Lower lobe of right lung (tissue), 2 donors: ENCODE measurements around the gene AKT3. TPM values are rescaled to one million over a fixed set of nuclear protein-coding genes. Genes with fewer than 3 reads are reported as not detected.

Experiments
- ATAC-seq, 2 donors: fragments of 200-7000 bp; cut with Tn5 transposase; one replicate each; pipeline ENCODE4 v1.9.1; 2020 to 2022; ENCODE audit warnings: mild to moderate bottlenecking in 2 of 2, moderate library complexity in 2 of 2
- DNase-seq: peaks from one replicate; pipeline ENCODE4 v3.0.0-alpha.2; 2020
- H3K27ac ChIP-seq: fragments of 200-600 bp; one replicate; pipeline ENCODE4 v1.8.0; 2022
- H3K27me3 ChIP-seq: fragments of 200-600 bp; one replicate; pipeline ENCODE4 v1.8.0; 2022; ENCODE audit warnings: low read depth
- H3K36me3 ChIP-seq: fragments of 200-600 bp; one replicate; pipeline ENCODE4 v1.8.0; 2022; ENCODE audit warnings: mild to moderate bottlenecking
- H3K4me1 ChIP-seq: fragments of 200-600 bp; one replicate; pipeline ENCODE4 v1.8.0; 2022
- H3K4me3 ChIP-seq: fragments of 200-600 bp; one replicate; pipeline ENCODE4 v1.8.0; 2022; ENCODE audit warnings: mild to moderate bottlenecking
- H3K9me3 ChIP-seq: fragments of 200-600 bp; one replicate; pipeline ENCODE4 v1.8.0; 2022
- intact Hi-C: fragments of 100-400 bp; cut with DNase I; formaldehyde crosslinking; loops from one replicate; pipeline ENCODE4 v1.11.0; 2022
- total RNA-seq: library from RNA; stranded (reverse); fragmentation: NEBNext Ultra II Directional; extraction: Animal tissue kit (Norgen Biotek cat#: 25700); gene quantifications from one replicate; pipeline ENCODE4 v1.2.1, GENCODE V29; 2021
- TF ChIP-seq, protein P1 (sequence below): fragments of 200-600 bp; IDR thresholded peaks from one replicate; pipeline ENCODE4 v1.8.0; 2022; ENCODE audit warnings: antibody characterized with exemption, mild to moderate bottlenecking
- donor health status: DM: no; HTN: yes; CAD: no; lungs with severe emphysema.

AKT3 gene
- total RNA-seq, 1 donor from 2014 or later = 52.5 TPM

DNA sequence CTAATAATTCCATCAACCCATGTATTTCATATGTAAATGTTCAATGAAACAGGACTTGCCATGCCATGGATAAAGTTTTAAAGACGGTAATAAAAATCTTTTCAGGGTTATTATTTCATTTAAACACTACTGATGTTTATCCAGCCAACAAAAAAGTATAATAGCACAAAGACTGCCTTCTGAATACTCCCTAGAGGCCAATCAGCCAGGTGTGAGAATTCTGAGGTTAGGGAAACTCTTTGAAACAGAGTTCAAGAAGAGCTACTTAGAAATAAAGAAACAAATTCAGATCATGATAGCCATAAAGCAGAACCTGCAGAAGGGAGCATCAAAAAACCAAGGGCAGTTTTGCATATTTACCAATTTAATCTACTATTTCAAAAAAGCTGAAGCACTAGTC lies 48.7 kb downstream of the AKT3 start:
- no peaks in the 10 kb centered on the region for H3K27me3 ChIP-seq
- H3K36me3 ChIP-seq = no peaks in the 10 kb centered on the region
- H3K4me3 ChIP-seq = no peak overlapping the region
- no peak for ATAC-seq
- H3K27ac ChIP-seq = no peak overlapping the region
- TF ChIP-seq, protein P1, sequence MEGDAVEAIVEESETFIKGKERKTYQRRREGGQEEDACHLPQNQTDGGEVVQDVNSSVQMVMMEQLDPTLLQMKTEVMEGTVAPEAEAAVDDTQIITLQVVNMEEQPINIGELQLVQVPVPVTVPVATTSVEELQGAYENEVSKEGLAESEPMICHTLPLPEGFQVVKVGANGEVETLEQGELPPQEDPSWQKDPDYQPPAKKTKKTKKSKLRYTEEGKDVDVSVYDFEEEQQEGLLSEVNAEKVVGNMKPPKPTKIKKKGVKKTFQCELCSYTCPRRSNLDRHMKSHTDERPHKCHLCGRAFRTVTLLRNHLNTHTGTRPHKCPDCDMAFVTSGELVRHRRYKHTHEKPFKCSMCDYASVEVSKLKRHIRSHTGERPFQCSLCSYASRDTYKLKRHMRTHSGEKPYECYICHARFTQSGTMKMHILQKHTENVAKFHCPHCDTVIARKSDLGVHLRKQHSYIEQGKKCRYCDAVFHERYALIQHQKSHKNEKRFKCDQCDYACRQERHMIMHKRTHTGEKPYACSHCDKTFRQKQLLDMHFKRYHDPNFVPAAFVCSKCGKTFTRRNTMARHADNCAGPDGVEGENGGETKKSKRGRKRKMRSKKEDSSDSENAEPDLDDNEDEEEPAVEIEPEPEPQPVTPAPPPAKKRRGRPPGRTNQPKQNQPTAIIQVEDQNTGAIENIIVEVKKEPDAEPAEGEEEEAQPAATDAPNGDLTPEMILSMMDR = no peak
- H3K4me1 ChIP-seq = peaks cover 6% of the 10 kb centered on the region
- intact Hi-C loops = no loop called here
- no peak for DNase-seq
- no peaks in the 10 kb centered on the region for H3K9me3 ChIP-seq

DNA sequence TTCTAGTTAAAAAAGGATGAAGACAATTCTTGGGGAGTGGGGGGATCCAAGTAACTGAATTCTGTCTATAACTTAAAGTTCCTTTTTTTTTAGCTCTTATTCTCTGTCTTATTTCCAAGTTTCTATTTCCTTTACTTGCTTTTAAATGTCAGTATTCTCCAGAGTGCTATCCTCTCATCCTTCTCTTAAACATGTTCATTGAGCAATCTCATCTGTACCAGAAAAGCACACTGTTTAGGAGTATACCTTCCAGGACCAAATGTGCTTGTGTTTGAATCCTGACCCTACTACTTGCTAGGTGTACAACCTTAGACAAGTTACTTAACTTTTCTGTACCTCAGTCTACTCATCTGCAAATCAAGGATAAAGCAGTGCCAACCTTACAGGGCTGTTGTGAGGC lies 50.1 kb downstream of the AKT3 start:
- DNase-seq = no peak
- Histone ChIP-seq H3K4me1 (peaks cover 6% of the 10 kb centered on the region), H3K9me3 (no peaks in the 10 kb centered on the region), H3K4me3 (no peak overlapping the region), H3K27ac (no peak overlapping the region), H3K27me3 (no peaks in the 10 kb centered on the region), H3K36me3 (no peaks in the 10 kb centered on the region)
- intact Hi-C loops = no loop called here
- TF ChIP-seq, protein P1 = no peak
- ATAC-seq = no peak

DNA sequence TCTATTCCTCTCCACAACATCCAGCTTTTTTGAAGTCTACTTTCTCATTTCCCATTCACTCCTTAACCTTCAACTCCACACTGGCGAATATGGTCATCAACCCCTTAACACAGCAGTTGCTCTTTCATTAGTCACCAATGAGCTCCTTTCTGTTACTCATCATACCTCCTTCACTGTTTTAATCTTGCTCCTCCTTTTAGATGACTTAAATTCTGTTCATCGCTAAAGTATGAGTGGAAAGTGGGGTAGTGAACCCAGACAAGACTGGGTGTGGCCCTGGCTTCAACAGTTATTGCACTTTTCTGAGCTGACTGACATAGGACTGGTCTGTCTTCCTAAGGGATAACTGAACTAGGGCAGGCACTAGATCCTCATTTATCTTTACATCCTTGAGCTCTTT lies 51.3 kb downstream of the AKT3 start:
- no peak overlapping the region for H3K4me3 ChIP-seq
- ATAC-seq (no peak), DNase-seq (no peak)
- TF ChIP-seq, protein P1 = no peak
- intact Hi-C loops = no loop called here
- H3K27ac ChIP-seq = no peak overlapping the region
- H3K9me3 ChIP-seq = no peaks in the 10 kb centered on the region
- no peaks in the 10 kb centered on the region for H3K27me3 ChIP-seq
- H3K36me3 ChIP-seq = no peaks in the 10 kb centered on the region
- H3K4me1 ChIP-seq = peaks cover 6% of the 10 kb centered on the region

DNA sequence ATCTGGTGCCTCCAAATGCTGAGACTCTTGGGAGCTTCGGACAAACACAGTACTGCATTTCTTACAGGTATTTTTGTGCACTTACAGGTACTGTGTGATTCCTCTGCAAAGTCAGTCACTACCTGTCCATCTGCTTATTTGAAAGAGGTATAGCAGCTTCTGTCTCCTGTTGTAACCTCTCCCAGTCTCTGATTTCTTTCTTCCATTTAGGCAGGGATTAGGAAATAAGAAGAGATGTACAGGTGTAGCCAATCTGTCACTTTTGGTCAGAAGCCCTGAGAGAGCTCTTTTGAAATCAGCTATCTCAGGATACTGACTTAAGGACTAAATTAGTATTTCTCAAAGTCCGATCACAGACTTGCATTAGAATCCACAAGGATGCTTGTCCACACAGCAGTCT lies 54.0 kb downstream of the AKT3 start:
- Histone ChIP-seq H3K9me3 (no peaks in the 10 kb centered on the region), H3K4me1 (peaks cover 30% of the 10 kb centered on the region), H3K36me3 (no peaks in the 10 kb centered on the region), H3K27me3 (no peaks in the 10 kb centered on the region), H3K27ac (no peak overlapping the region), H3K4me3 (no peak overlapping the region)
- no peak for DNase-seq
- ATAC-seq = no peak
- TF ChIP-seq, protein P1 = no peak
- intact Hi-C loops = no loop called here

DNA sequence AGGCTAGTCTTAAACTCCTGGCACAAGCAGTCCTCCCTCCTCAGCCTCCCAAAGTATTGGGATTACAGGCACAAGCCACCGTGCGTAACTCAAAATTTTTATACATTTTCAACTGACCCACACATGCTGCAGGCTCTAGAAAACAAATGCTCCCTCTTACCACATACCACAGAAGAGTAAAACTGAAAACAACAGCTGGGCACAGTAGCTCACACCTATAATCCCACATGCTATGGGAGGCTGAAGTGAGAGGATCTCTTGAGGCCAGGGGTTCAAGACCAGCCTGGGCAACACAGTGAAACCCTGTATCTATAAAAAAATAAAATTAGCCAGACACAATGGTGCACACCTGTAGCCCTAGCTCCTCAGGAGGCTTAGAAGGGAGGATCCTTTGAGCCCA lies 56.7 kb downstream of the AKT3 start:
- DNase-seq (no peak), ATAC-seq (no peak)
- H3K36me3 ChIP-seq = no peaks in the 10 kb centered on the region
- peaks cover 33% of the 10 kb centered on the region for H3K4me1 ChIP-seq
- no peaks in the 10 kb centered on the region for H3K27me3 ChIP-seq
- H3K4me3 ChIP-seq = no peak overlapping the region
- no peaks in the 10 kb centered on the region for H3K9me3 ChIP-seq
- no peak overlapping the region for H3K27ac ChIP-seq
- TF ChIP-seq, protein P1 = no peak
- intact Hi-C loops = no loop called here

DNA sequence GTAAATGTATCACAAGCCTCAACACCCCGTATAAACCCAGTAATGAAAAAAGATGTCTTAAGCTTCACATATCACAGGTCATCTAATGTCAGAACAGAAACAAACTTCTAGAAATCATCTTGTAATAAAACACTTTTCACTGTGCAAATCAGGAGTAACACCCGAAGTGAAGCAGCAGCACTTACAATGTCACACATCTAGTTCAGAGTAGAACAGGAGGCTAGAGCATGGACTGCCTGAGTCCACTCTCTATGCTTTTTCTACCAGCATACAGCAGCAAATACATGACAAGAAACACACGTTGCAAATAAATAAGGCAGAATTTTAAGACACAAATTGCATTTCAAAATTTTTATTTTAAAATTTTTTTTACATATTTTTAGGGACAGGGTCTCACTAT lies 57.2 kb downstream of the AKT3 start:
- intact Hi-C loops = no loop called here
- Histone ChIP-seq H3K4me3 (no peak overlapping the region), H3K27me3 (no peaks in the 10 kb centered on the region), H3K36me3 (no peaks in the 10 kb centered on the region), H3K27ac (no peak overlapping the region), H3K9me3 (no peaks in the 10 kb centered on the region), H3K4me1 (peaks cover 33% of the 10 kb centered on the region)
- TF ChIP-seq, protein P1 = no peak
- ATAC-seq (no peak), DNase-seq (no peak)
